Sigmoid colon (tissue), 4 donors: ENCODE data around the gene PPP1R2C.

Source experiments
- EP300 ChIP-seq, 4 donors: sonication (generic); formaldehyde crosslinking; IDR thresholded peaks; one replicate each; pipeline ENCODE4 v1.6.1; 2017; ENCODE audit warnings: antibody characterized with exemption in 4 of 4
- POLR2A ChIP-seq, 2 donors: fragments of 450-650 bp; IDR thresholded peaks; one replicate each; pipeline ENCODE4 v1.6.1; 2016; ENCODE audit warnings: antibody characterized with exemption in 2 of 2, mild to moderate bottlenecking in 2 of 2, moderate library complexity in 2 of 2
- POLR2AphosphoS5 ChIP-seq, 4 donors: sonication (generic); formaldehyde crosslinking; IDR thresholded peaks; one replicate each; pipeline ENCODE4 v1.6.1; 2017; ENCODE audit warnings: antibody characterized with exemption in 4 of 4
- TF ChIP-seq, protein P1 (sequence below), 4 experiments: fragments of 450-650 bp in 3 of 4; fragments of 200-600 bp in 1 of 4; IDR thresholded peaks; one replicate each; pipeline ENCODE4 v1.5.1; 2016 to 2019; ENCODE audit warnings: antibody characterized with exemption in 4 of 4, mild to moderate bottlenecking in 3 of 4, moderate library complexity in 2 of 4

DNA sequence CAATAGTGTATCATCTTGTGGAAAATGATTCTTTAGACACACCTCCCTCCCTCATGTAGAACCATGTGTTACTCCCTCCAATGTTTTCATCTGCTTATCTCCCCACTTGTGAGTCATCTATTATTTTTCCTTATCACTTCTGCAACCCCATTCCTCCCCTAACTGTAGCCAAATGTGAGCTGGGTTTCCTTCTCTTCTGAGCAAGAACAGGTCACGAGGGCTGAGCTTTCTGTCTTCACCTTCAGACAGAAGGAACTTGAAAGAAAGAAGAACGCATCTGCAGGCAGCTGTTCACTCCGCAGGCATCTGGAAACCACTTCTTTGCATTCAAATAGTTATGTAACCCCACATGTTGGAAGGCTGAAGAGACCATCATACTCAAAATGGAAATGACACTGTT is 1.8 kb downstream of the PPP1R2C start:
- no peak for TF ChIP-seq POLR2AphosphoS5 (IDR thresholded peaks at IDR 0.05)
- TF ChIP-seq, protein P1, sequence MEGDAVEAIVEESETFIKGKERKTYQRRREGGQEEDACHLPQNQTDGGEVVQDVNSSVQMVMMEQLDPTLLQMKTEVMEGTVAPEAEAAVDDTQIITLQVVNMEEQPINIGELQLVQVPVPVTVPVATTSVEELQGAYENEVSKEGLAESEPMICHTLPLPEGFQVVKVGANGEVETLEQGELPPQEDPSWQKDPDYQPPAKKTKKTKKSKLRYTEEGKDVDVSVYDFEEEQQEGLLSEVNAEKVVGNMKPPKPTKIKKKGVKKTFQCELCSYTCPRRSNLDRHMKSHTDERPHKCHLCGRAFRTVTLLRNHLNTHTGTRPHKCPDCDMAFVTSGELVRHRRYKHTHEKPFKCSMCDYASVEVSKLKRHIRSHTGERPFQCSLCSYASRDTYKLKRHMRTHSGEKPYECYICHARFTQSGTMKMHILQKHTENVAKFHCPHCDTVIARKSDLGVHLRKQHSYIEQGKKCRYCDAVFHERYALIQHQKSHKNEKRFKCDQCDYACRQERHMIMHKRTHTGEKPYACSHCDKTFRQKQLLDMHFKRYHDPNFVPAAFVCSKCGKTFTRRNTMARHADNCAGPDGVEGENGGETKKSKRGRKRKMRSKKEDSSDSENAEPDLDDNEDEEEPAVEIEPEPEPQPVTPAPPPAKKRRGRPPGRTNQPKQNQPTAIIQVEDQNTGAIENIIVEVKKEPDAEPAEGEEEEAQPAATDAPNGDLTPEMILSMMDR (IDR thresholded peaks at IDR 0.05), result no peak
- no peak for TF ChIP-seq POLR2A (IDR thresholded peaks at IDR 0.05)
- no peak for TF ChIP-seq EP300 (IDR thresholded peaks at IDR 0.05)
